Activated CD4-positive, alpha-beta memory T cell treated with anti-CD3 and anti-CD28 coated beads, Interleukin-2, amount 10 ng/mL, durations not matched to agents 7 days and 5 days (primary cell): ENCODE results near the gene ZNHIT6. TPM values are rescaled to one million over a fixed set of nuclear protein-coding genes. Genes with fewer than 3 reads are reported as not detected.

Experiments
- CTCF ChIA-PET: fragments of 350-600 bp; sonication (Branson Sonifier 250); formaldehyde crosslinking; loops from one replicate; lab custom pipeline; 2021; ENCODE audit warnings: antibody characterized with exemption, inconsistent platforms; lab: Charles Lee
- POLR2A ChIA-PET: fragments of 350-600 bp; sonication (Branson Sonifier 250); formaldehyde crosslinking; loops from one replicate; lab custom pipeline; 2021; ENCODE audit warnings: antibody characterized with exemption; lab: Charles Lee
- DNase-seq: peaks from one replicate; pipeline ENCODE4 v3.0.0-alpha.2; 2020
- H3K27ac Mint-ChIP-seq: one replicate; pipeline ENCODE4 v1.8.0; 2021; ENCODE audit warnings: mild to moderate bottlenecking, mixed read lengths
- H3K27me3 Mint-ChIP-seq: one replicate; pipeline ENCODE4 v1.8.0; 2021; ENCODE audit warnings: mixed read lengths
- H3K36me3 Mint-ChIP-seq: one replicate; pipeline ENCODE4 v1.8.0; 2021; ENCODE audit warnings: low read depth, mixed read lengths
- H3K4me1 Mint-ChIP-seq: one replicate; pipeline ENCODE4 v1.8.0; 2021; ENCODE audit warnings: mixed read lengths
- H3K4me3 Mint-ChIP-seq: one replicate; pipeline ENCODE4 v1.8.0; 2021; ENCODE audit warnings: mild to moderate bottlenecking, mixed read lengths
- H3K9me3 Mint-ChIP-seq: one replicate; pipeline ENCODE4 v1.8.0; 2021; ENCODE audit warnings: mixed read lengths
- total RNA-seq, 2 experiments: library from RNA; stranded (reverse); gene quantifications; one replicate each; pipeline ENCODE4 v1.2.3, GENCODE V29; 2021

Gene ZNHIT6
- total RNA-seq, 2 experiments from 2014 or later: 11.5 to 14.0 TPM

GRCh38 chr1:85700422-85700821 is 7.8 kb downstream of the ZNHIT6 start:
- H3K9me3 Mint-ChIP-seq: no peaks in the 10 kb centered on the region
- H3K36me3 Mint-ChIP-seq: peaks cover 54% of the 10 kb centered on the region
- no peaks in the 10 kb centered on the region for H3K27me3 Mint-ChIP-seq
- H3K4me1 Mint-ChIP-seq: peaks cover 19% of the 10 kb centered on the region
- CTCF ChIA-PET: interaction anchor here (1.0 kb wide), 1 partner anchor 8 kb away, joined by 3 read pairs; no protein-coding TSS in a partner anchor
- no peak overlapping the region for H3K27ac Mint-ChIP-seq
- H3K4me3 Mint-ChIP-seq: no peak overlapping the region
- POLR2A ChIA-PET: no interaction called here
- no peak for DNase-seq

- POLR2A ChIA-PET: interaction anchor here (1.4 kb wide), 1 partner anchor 10 kb away, joined by 4 read pairs; the partner anchor contains the start of gene ZNHIT6
- no peaks in the 10 kb centered on the region for H3K27me3 Mint-ChIP-seq
These were observed 10.3 kb downstream of the ZNHIT6 start for GRCh38 chr1:85697895-85698294.

DNA sequence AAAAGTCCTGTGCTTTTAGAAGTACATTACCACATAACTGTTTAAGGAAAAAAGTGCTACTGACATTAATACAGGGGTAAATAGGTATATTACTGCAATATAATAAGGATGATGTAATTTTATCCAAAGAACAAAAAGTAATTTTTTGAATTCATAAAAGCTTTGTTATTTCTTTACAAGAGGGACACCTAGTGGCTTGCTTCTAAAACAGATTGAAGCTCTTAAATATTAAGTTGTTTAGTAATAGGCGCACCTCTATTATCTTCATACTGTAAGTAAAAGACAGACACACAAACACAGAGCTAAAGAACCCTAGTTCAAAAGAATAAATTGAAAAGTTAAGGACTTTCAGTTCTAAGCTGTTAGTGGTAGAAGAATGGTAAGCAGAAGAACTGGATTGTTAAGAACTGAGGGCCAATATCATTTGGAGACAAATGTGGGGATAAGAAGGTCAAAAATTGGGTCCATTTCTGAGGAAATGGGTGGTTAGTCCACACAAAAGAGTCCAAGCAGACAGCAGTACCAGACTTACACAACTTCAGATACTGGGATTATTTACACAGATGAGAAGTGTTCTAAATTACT is 15.4 kb downstream of the ZNHIT6 start:
- ChIA-PET CTCF (interaction anchor here (0.6 to 1.7 kb wide), 12 partner anchors 8 to 748 kb away, joined by 3 to 6 read pairs (median 4); partner anchors contain the start of gene ZNHIT6), POLR2A (interaction anchor here (1.1 kb wide), 1 partner anchor 15 kb away, joined by 4 read pairs; the partner anchor contains the start of gene ZNHIT6)
- H3K36me3 Mint-ChIP-seq: peaks cover 18% of the 10 kb centered on the region

More at GRCh38 chr1:85697895-85698294, 10.3 kb downstream of the ZNHIT6 start:
- H3K9me3 Mint-ChIP-seq: no peaks in the 10 kb centered on the region
- H3K4me1 Mint-ChIP-seq: peaks cover 3% of the 10 kb centered on the region
- H3K36me3 Mint-ChIP-seq: peaks cover 37% of the 10 kb centered on the region
- CTCF ChIA-PET: no interaction called here
- no peak overlapping the region for H3K27ac Mint-ChIP-seq
- H3K4me3 Mint-ChIP-seq: no peak overlapping the region
- no peak for DNase-seq

DNA sequence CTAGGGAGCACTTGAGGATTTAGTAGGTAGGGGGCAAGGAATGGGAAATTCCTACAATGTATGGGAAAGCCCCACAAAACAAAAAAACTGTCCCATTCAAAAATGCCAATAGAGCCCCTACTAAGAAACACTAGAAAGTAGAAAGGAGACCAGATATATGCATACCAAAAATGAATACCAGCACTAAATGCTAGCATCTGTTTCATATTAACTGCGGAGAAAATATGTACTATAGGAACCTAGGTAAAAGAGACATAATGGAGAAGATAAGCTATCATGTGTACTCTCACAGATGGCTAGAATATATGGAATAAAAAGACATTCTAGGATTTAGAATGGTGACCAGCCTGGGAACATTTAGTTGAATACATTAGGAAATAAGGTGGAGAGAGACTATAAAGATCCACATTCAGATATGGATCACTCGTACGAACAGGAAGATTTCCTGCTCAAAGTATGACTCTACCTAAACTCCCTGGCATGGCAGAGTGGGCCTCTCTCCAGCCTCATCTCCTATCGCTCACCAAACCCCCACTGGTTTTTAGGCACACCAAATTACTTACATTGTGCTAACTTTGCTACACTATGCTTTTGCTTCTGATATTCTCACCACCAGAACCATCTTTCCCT is 18.3 kb downstream of the ZNHIT6 start:
- Mint-ChIP-seq H3K27me3 (no peaks in the 10 kb centered on the region), H3K9me3 (no peaks in the 10 kb centered on the region), H3K4me3 (no peak overlapping the region), H3K27ac (no peak overlapping the region), H3K4me1 (no peaks in the 10 kb centered on the region), H3K36me3 (peaks cover 17% of the 10 kb centered on the region)
- CTCF ChIA-PET: no interaction called here
- DNase-seq: no peak
- POLR2A ChIA-PET: no interaction called here

More for the DNA sequence above, 15.4 kb downstream of the ZNHIT6 start:
- Mint-ChIP-seq H3K4me3 (no peak overlapping the region), H3K4me1 (no peaks in the 10 kb centered on the region), H3K9me3 (no peaks in the 10 kb centered on the region), H3K27ac (no peak overlapping the region), H3K27me3 (no peaks in the 10 kb centered on the region)
- DNase-seq: no peak

GRCh38 chr1:85683292-85684025 is 24.8 kb downstream of the ZNHIT6 start:
- peaks cover 5% of the 10 kb centered on the region for H3K4me1 Mint-ChIP-seq
- H3K4me3 Mint-ChIP-seq: no peak overlapping the region
- H3K27ac Mint-ChIP-seq: no peak overlapping the region
- CTCF ChIA-PET: interaction anchor here (0.9 to 1.4 kb wide), 2 partner anchors 10 to 12 kb away, joined by 3 read pairs; no protein-coding TSS in a partner anchor
- peaks cover 14% of the 10 kb centered on the region for H3K36me3 Mint-ChIP-seq
- no peak for DNase-seq
- POLR2A ChIA-PET: no interaction called here
- no peaks in the 10 kb centered on the region for H3K9me3 Mint-ChIP-seq
- H3K27me3 Mint-ChIP-seq: no peaks in the 10 kb centered on the region

- peaks cover 12% of the 10 kb centered on the region for H3K4me1 Mint-ChIP-seq
- ChIA-PET CTCF (interaction anchor here (0.9 kb wide), 2 partner anchors 11 to 27 kb away, joined by 4 read pairs; partner anchors contain the start of gene ZNHIT6), POLR2A (no interaction called here)
- H3K27ac Mint-ChIP-seq: no peak overlapping the region
- peaks cover 13% of the 10 kb centered on the region for H3K36me3 Mint-ChIP-seq
- DNase-seq: no peak
- no peak overlapping the region for H3K4me3 Mint-ChIP-seq
- H3K9me3 Mint-ChIP-seq: no peaks in the 10 kb centered on the region
- H3K27me3 Mint-ChIP-seq: no peaks in the 10 kb centered on the region
These were observed 27.1 kb downstream of the ZNHIT6 start for GRCh38 chr1:85681087-85681486.

DNA sequence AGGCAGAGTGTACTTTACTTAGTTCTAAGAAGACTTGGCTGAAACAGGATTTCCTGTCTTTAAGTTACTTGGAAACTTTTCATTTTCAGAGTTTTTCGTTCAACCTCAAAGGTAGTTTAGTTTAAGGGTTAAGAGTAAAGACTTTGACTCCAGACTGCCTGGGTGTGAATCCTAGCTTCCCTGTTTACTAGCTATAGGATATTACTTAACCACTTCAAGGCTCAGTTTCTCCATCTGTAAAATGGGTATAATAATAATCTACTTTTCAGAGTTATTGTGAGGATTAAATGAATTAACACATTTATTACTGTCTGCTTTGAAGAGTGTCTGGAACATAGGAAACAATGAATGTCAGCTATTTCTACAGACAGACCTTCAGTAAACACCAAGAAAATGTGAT is 30.0 kb downstream of the ZNHIT6 start:
- Mint-ChIP-seq H3K4me3 (no peak overlapping the region), H3K4me1 (peaks cover 12% of the 10 kb centered on the region), H3K27ac (peak overlapping the region; percentile 28), H3K27me3 (no peaks in the 10 kb centered on the region), H3K9me3 (no peaks in the 10 kb centered on the region), H3K36me3 (peaks cover 33% of the 10 kb centered on the region)
- CTCF ChIA-PET: interaction anchor here (0.8 to 1.8 kb wide), 3 partner anchors 14 to 419 kb away, joined by 3 to 6 read pairs (median 3); partner anchors contain the start of genes C1orf52 and ZNHIT6
- DNase-seq: no peak
- POLR2A ChIA-PET: interaction anchor here (0.7 kb wide), 1 partner anchor 205 kb away, joined by 3 read pairs; no protein-coding TSS in a partner anchor

- H3K27ac Mint-ChIP-seq: peak overlapping the region; percentile 28
- no peaks in the 10 kb centered on the region for H3K27me3 Mint-ChIP-seq
- no peaks in the 10 kb centered on the region for H3K9me3 Mint-ChIP-seq
- peaks cover 12% of the 10 kb centered on the region for H3K4me1 Mint-ChIP-seq
- H3K36me3 Mint-ChIP-seq: peaks cover 33% of the 10 kb centered on the region
- ChIA-PET CTCF (interaction anchor here (1.0 to 1.8 kb wide), 2 partner anchors 15 to 30 kb away, joined by 3 to 6 read pairs; partner anchors contain the start of gene ZNHIT6), POLR2A (no interaction called here)
- no peak overlapping the region for H3K4me3 Mint-ChIP-seq
- DNase-seq: no peak
These were observed 30.6 kb downstream of the ZNHIT6 start for GRCh38 chr1:85677656-85678055.

GRCh38 chr1:85672031-85672660 is 36.1 kb downstream of the ZNHIT6 start:
- no peaks in the 10 kb centered on the region for H3K9me3 Mint-ChIP-seq
- H3K27ac Mint-ChIP-seq: no peak overlapping the region
- H3K27me3 Mint-ChIP-seq: no peaks in the 10 kb centered on the region
- DNase-seq: no peak
- no peak overlapping the region for H3K4me3 Mint-ChIP-seq
- ChIA-PET POLR2A (no interaction called here), CTCF (no interaction called here)
- H3K4me1 Mint-ChIP-seq: no peaks in the 10 kb centered on the region
- H3K36me3 Mint-ChIP-seq: peaks cover 43% of the 10 kb centered on the region

GRCh38 chr1:85665932-85666331 is 42.3 kb downstream of the ZNHIT6 start:
- no peaks in the 10 kb centered on the region for H3K9me3 Mint-ChIP-seq
- H3K36me3 Mint-ChIP-seq: peaks cover 18% of the 10 kb centered on the region

DNA sequence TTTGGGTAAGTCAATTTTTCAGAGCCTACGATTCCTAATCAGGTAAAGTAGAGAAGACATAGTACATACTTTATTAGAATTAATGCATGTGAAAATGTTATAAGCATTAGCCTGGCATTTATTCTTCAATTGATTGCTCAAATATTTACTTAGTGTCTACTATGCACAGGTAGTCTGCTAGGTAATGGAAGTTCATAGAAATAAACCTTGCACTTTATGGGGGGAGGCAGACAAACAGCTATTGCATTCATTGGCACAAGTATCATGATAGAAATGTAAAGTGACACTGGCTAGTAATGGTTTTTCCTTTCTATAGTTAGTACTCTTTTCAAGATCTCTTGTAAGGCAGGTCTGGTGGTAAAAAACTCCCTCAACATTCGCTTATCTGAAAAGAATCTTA is 44.9 kb downstream of the ZNHIT6 start:
- Mint-ChIP-seq H3K36me3 (peaks cover 13% of the 10 kb centered on the region), H3K4me3 (no peak overlapping the region), H3K27me3 (no peaks in the 10 kb centered on the region), H3K27ac (no peak overlapping the region), H3K9me3 (no peaks in the 10 kb centered on the region), H3K4me1 (no peaks in the 10 kb centered on the region)
- no peak for DNase-seq
- ChIA-PET POLR2A (no interaction called here), CTCF (no interaction called here)

More at GRCh38 chr1:85665932-85666331, 42.3 kb downstream of the ZNHIT6 start:
- no peaks in the 10 kb centered on the region for H3K4me1 Mint-ChIP-seq
- H3K27me3 Mint-ChIP-seq: no peaks in the 10 kb centered on the region
- no peak overlapping the region for H3K27ac Mint-ChIP-seq
- no peak for DNase-seq
- H3K4me3 Mint-ChIP-seq: no peak overlapping the region
- CTCF ChIA-PET: no interaction called here
- POLR2A ChIA-PET: no interaction called here

GRCh38 chr1:85661767-85662166 is 46.5 kb downstream of the ZNHIT6 start:
- H3K9me3 Mint-ChIP-seq: no peaks in the 10 kb centered on the region
- no peak overlapping the region for H3K27ac Mint-ChIP-seq
- no peak overlapping the region for H3K4me3 Mint-ChIP-seq
- H3K4me1 Mint-ChIP-seq: no peaks in the 10 kb centered on the region
- POLR2A ChIA-PET: no interaction called here
- H3K36me3 Mint-ChIP-seq: peaks cover 10% of the 10 kb centered on the region
- no peaks in the 10 kb centered on the region for H3K27me3 Mint-ChIP-seq
- no peak for DNase-seq
- CTCF ChIA-PET: interaction anchor here (0.7 kb wide), 1 partner anchor 42 kb away, joined by 3 read pairs; no protein-coding TSS in a partner anchor
